Lung (tissue), 12 donors: ENCODE results near the gene SHE. TPM values are rescaled to one million over a fixed set of nuclear protein-coding genes. Genes with fewer than 3 reads are reported as not detected.

Experiments
- ATAC-seq: fragments of 200-7000 bp; cut with Tn5 transposase; one replicate; pipeline ENCODE4 v1.9.1; 2020; ENCODE audit warnings: moderate number of reproducible peaks; ENCODE audit not compliant: insufficient read depth, low FRiP score
- DNase-seq, 3 donors: peaks; one replicate each; pipeline ENCODE4 v3.0.0-alpha.2; 2013 to 2017
- H3K27ac ChIP-seq, 2 donors: one replicate each; pipeline ENCODE4 v1.5.1; 2013; ENCODE audit warnings: mild to moderate bottlenecking in 2 of 2, moderate library complexity in 2 of 2, control low read depth in 1 of 2, inconsistent platforms in 1 of 2, low read depth in 1 of 2, low read length in 1 of 2
- H3K27me3 ChIP-seq, 3 donors: one replicate each; pipeline ENCODE4 v1.5.1; 2013; ENCODE audit warnings: low read length in 2 of 3; ENCODE audit not compliant: control insufficient read depth in 3 of 3, insufficient read depth in 3 of 3
- H3K36me3 ChIP-seq, 4 donors: one replicate each; pipeline ENCODE4 v1.5.1; 2013; ENCODE audit warnings: low read length in 4 of 4, mild to moderate bottlenecking in 1 of 4, moderate library complexity in 1 of 4; ENCODE audit not compliant: control insufficient read depth in 4 of 4, insufficient read depth in 4 of 4
- H3K4me1 ChIP-seq, 5 donors: one replicate each; pipeline ENCODE4 v1.5.1; 2013; ENCODE audit warnings: low read length in 5 of 5, mild to moderate bottlenecking in 2 of 5, moderate library complexity in 1 of 5; ENCODE audit not compliant: control insufficient read depth in 5 of 5, insufficient read depth in 5 of 5
- H3K4me3 ChIP-seq: one replicate; pipeline ENCODE4 v1.5.1; 2013; ENCODE audit warnings: mild to moderate bottlenecking, control low read depth, moderate library complexity
- H3K9ac ChIP-seq, 2 donors: one replicate each; pipeline ENCODE4 v1.5.1; 2013; ENCODE audit warnings: low read length in 2 of 2, control low read depth in 1 of 2; ENCODE audit not compliant: insufficient read depth in 1 of 2
- H3K9me3 ChIP-seq, 4 donors: one replicate each; pipeline ENCODE4 v1.5.1; 2013; ENCODE audit warnings: low read length in 3 of 4, mild to moderate bottlenecking in 1 of 4, moderate library complexity in 1 of 4; ENCODE audit not compliant: control insufficient read depth in 4 of 4, insufficient read depth in 3 of 4
- WGBS, 2 donors: extraction: QIAGEN DNeasy Blood & Tissue Kit; methylation state at CpG; one replicate each; pipeline ENCODE4 v1.1.7; 2013; 5-methylcytosine and 5-hydroxymethylcytosine counted together
- polyA plus RNA-seq, 2 donors: library from polyadenylated mRNA; stranded (reverse); fragments of 200-250 nt; gene quantifications; one replicate each; pipeline ENCODE4 v1.2.1, GENCODE V29; 2013
- total RNA-seq, 2 donors: library from RNA; depleted of rRNA in 1 of 2; stranded (reverse); fragments of >200 nt in 1 of 2; gene quantifications; one replicate each; pipeline ENCODE4 v1.2.1, GENCODE V29; 2014 to 2021
- TF ChIP-seq, protein P1 (sequence below): IDR thresholded peaks from 2 replicates; pipeline ENCODE4 v1.5.1; 2012; ENCODE audit warnings: mild to moderate bottlenecking; ENCODE audit errors: control extremely low read depth, extremely low read depth
- donor health status: control.
- donor health status: control.
- donor health status: Bipolar disorder and iron deficiency.
- donor health status: healthy.
- donor health status: DM: yes; HTN: yes; CAD: no.

Gene SHE
- total and polyA plus RNA-seq, 4 donors = 15.1 to 33.5 (median 21.0) TPM

DNA sequence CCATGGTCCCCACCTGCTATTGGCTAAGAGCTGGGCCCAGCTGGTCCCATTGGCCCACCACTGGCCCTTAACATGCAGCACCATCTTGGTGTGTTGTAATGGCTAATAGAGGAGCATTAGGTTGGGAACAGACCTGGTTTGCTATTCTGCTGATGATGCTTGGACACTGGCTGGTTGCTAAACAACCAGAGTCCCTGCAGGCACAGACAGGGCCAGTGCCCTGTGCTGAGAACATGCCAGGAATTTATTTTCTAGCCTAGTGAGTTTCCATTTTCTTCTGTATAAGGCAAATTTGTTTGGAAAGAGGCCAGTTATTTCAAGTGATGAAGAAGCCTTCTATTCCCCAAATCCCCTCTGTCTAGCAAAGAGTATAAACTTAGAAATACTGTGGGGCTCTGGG lies 43.1 kb downstream of the SHE start:
- H3K27me3 ChIP-seq = no peaks in the 10 kb centered on the region
- H3K4me3 ChIP-seq = no peak overlapping the region
- ATAC-seq (no peak), DNase-seq (no peak)
- no peak overlapping the region for H3K27ac ChIP-seq
- peaks cover 0 to 13% (median 3%) of the 10 kb centered on the region in 4 donors for H3K36me3 ChIP-seq
- no peak overlapping the region for H3K9ac ChIP-seq
- peaks cover 0 to 8% (median 0%) of the 10 kb centered on the region in 5 donors for H3K4me1 ChIP-seq
- H3K9me3 ChIP-seq = no peaks in the 10 kb centered on the region
- TF ChIP-seq, protein P1, sequence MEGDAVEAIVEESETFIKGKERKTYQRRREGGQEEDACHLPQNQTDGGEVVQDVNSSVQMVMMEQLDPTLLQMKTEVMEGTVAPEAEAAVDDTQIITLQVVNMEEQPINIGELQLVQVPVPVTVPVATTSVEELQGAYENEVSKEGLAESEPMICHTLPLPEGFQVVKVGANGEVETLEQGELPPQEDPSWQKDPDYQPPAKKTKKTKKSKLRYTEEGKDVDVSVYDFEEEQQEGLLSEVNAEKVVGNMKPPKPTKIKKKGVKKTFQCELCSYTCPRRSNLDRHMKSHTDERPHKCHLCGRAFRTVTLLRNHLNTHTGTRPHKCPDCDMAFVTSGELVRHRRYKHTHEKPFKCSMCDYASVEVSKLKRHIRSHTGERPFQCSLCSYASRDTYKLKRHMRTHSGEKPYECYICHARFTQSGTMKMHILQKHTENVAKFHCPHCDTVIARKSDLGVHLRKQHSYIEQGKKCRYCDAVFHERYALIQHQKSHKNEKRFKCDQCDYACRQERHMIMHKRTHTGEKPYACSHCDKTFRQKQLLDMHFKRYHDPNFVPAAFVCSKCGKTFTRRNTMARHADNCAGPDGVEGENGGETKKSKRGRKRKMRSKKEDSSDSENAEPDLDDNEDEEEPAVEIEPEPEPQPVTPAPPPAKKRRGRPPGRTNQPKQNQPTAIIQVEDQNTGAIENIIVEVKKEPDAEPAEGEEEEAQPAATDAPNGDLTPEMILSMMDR = no peak

DNA sequence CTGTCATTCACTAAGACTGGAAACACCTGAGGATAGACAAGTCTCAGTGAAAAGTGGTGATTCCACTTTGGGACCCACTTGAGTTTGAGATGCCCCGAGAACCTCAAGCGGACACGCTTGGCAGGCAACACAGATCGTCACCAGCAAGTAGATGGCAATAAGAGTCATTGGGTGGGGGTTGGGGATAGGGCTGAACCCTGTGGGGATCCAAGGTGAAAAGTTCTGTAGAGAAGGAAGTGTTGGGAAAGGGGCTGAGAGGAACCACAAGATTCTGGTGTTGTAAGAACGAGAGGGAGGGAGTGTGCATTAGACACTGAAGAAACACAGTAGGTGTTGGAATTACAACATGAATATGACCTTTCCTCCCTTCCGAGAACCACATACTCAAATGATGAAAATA lies 45.6 kb downstream of the SHE start:
- no peaks in the 10 kb centered on the region for H3K27me3 ChIP-seq
- TF ChIP-seq, protein P1 = no peak
- no peak overlapping the region for H3K9ac ChIP-seq
- no peak overlapping the region for H3K4me3 ChIP-seq
- H3K4me1 ChIP-seq = peaks cover 0 to 8% (median 5%) of the 10 kb centered on the region in 5 donors
- no peak for DNase-seq
- H3K9me3 ChIP-seq = no peaks in the 10 kb centered on the region
- H3K27ac ChIP-seq = no peak overlapping the region
- 30 to 68% methylated on average over 6 of the region's 6 CpGs for WGBS, 2 donors
- peaks cover 0 to 22% (median 3%) of the 10 kb centered on the region in 4 donors for H3K36me3 ChIP-seq
- ATAC-seq = no peak

DNA sequence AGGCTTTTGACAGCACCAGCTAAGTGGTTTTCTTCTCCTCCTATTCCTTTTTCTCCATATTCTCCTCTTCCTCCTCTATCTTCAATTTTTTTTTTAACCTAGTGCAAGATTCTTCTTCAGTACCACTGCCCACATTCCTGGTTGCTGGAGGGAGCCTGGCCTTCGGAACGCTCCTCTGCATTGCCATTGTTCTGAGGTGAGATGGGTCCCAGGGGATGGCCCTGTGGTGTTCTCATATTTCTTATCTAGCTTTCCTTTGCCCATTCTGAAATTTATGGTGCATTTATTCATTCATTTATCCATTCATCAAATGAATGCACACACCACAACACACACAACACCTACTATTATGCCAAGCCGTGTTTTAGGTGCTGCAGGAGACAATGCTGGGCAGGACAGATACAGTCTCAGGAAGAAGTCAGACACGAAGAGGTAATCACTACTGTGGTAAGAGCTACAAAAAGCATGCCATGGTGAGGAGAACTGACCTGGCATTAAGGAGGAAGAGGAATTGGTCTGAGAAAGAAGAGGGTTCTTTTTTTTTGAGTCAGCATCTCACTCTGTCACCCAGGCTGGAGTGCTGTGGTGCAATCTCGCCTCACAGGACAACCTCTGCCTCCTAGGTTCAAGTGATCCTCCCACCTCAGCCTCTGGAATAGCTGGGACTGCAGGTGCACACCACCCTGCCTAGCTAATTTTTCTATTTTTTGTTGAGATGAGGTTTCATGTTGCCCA lies 47.7 kb downstream of the SHE start:
- no peak overlapping the region for H3K27ac ChIP-seq

More for the DNA sequence above, 47.7 kb downstream of the SHE start:
- TF ChIP-seq, protein P1 = no peak
- Histone ChIP-seq H3K27me3 (no peaks in the 10 kb centered on the region), H3K4me3 (no peak overlapping the region), H3K9ac (no peak overlapping the region), H3K4me1 (peaks cover 0 to 8% (median 5%) of the 10 kb centered on the region in 5 donors), H3K36me3 (peaks cover 0 to 27% (median 3%) of the 10 kb centered on the region in 4 donors), H3K9me3 (no peaks in the 10 kb centered on the region)
- WGBS, 2 donors = 74 to 85% methylated on average over 5 of the region's 5 CpGs
- no peak for ATAC-seq
- DNase-seq = no peak
